NCI-H2196 (cell line): ENCODE measurements around the gene DOCK9.

Experiments used
- DNase-seq: peaks from one replicate; lab custom pipeline; 2025; ENCODE audit not compliant: unreplicated experiment; lab: John Stamatoyannopoulos, UW

The DOCK9 gene

GRCh38 chr13:98950705-98951104, 27.2 kb downstream of the DOCK9 start:
- DNase-seq: no peak

GRCh38 chr13:98947925-98948324, 29.9 kb downstream of the DOCK9 start:
- no peak for DNase-seq

GRCh38 chr13:98945863-98946605, 31.8 kb downstream of the DOCK9 start:
- DNase-seq: no peak

GRCh38 chr13:98944336-98944735, 33.5 kb downstream of the DOCK9 start:
- DNase-seq: no peak

- DNase-seq: no peak
These were observed 34.9 kb downstream of the DOCK9 start for GRCh38 chr13:98942997-98943396.

GRCh38 chr13:98942485-98942884, 35.4 kb downstream of the DOCK9 start:
- no peak for DNase-seq

- no peak for DNase-seq
These were observed 36.3 kb downstream of the DOCK9 start for GRCh38 chr13:98941536-98941935.

- DNase-seq: no peak
These were observed 36.7 kb downstream of the DOCK9 start for GRCh38 chr13:98941126-98941525.

- no peak for DNase-seq
These were observed 37.4 kb downstream of the DOCK9 start for GRCh38 chr13:98940325-98941001.

- DNase-seq: no peak
These were observed 38.1 kb downstream of the DOCK9 start for GRCh38 chr13:98939660-98940191.

GRCh38 chr13:98938801-98939200, 39.1 kb downstream of the DOCK9 start:
- DNase-seq: no peak

- DNase-seq: no peak
These were observed 39.9 kb downstream of the DOCK9 start for GRCh38 chr13:98937911-98938381.

- no peak for DNase-seq
These were observed 43.6 kb downstream of the DOCK9 start for GRCh38 chr13:98934243-98934642.

GRCh38 chr13:98930151-98930591, 47.7 kb downstream of the DOCK9 start:
- peak; percentile 8 for DNase-seq

- DNase-seq: no peak
These were observed 49.6 kb downstream of the DOCK9 start for GRCh38 chr13:98927951-98928927.

- DNase-seq: no peak
These were observed 51.9 kb downstream of the DOCK9 start for GRCh38 chr13:98925949-98926348.

GRCh38 chr13:98923641-98924397, 54.0 kb downstream of the DOCK9 start:
- DNase-seq: no peak

- no peak for DNase-seq
These were observed 55.6 kb downstream of the DOCK9 start for GRCh38 chr13:98922306-98922705.

GRCh38 chr13:98921786-98922185, 56.1 kb downstream of the DOCK9 start:
- DNase-seq: no peak

GRCh38 chr13:98921015-98921580, 56.8 kb downstream of the DOCK9 start:
- no peak for DNase-seq
